Osteocyte (in vitro differentiated cells): ENCODE results near the gene BCR. TPM values are rescaled to one million over a fixed set of nuclear protein-coding genes. Genes with fewer than 3 reads are reported as not detected.

ENCODE experiments used
- DNase-seq: peaks from one replicate; pipeline ENCODE4 v3.0.0; 2021; ENCODE audit warnings: mixed read lengths; ENCODE audit not compliant: unreplicated experiment; ENCODE audit errors: extremely low spot score
- H3K27ac Mint-ChIP-seq: one replicate; pipeline ENCODE4 v1.8.0; 2021; ENCODE audit warnings: mild to moderate bottlenecking, mixed read lengths; ENCODE audit not compliant: unreplicated experiment
- H3K27me3 Mint-ChIP-seq: one replicate; pipeline ENCODE4 v1.8.0; 2021; ENCODE audit warnings: mixed read lengths; ENCODE audit not compliant: unreplicated experiment
- H3K36me3 Mint-ChIP-seq: one replicate; pipeline ENCODE4 v1.8.0; 2021; ENCODE audit warnings: mixed read lengths; ENCODE audit not compliant: unreplicated experiment
- H3K4me1 Mint-ChIP-seq: one replicate; pipeline ENCODE4 v1.8.0; 2021; ENCODE audit warnings: mixed read lengths; ENCODE audit not compliant: unreplicated experiment
- H3K4me3 Mint-ChIP-seq: one replicate; pipeline ENCODE4 v1.8.0; 2021; ENCODE audit warnings: mild to moderate bottlenecking, moderate library complexity, mixed read lengths; ENCODE audit not compliant: unreplicated experiment
- H3K9me3 Mint-ChIP-seq: one replicate; pipeline ENCODE4 v1.8.0; 2021; ENCODE audit warnings: mixed read lengths; ENCODE audit not compliant: unreplicated experiment
- CTCF ChIP-seq: fragments of 200-600 bp; sonication (generic); IDR thresholded peaks from 2 replicates; pipeline ENCODE4 v1.5.0; 2021; ENCODE audit warnings: antibody characterized with exemption, mild to moderate bottlenecking, moderate library complexity
- total RNA-seq: library from RNA; stranded (reverse); gene quantifications from 2 replicates; pipeline ENCODE4 v1.2.1, GENCODE V29; 2021

BCR gene
- total RNA-seq, 1 donor from 2014 or later, result 35.3 TPM

DNA sequence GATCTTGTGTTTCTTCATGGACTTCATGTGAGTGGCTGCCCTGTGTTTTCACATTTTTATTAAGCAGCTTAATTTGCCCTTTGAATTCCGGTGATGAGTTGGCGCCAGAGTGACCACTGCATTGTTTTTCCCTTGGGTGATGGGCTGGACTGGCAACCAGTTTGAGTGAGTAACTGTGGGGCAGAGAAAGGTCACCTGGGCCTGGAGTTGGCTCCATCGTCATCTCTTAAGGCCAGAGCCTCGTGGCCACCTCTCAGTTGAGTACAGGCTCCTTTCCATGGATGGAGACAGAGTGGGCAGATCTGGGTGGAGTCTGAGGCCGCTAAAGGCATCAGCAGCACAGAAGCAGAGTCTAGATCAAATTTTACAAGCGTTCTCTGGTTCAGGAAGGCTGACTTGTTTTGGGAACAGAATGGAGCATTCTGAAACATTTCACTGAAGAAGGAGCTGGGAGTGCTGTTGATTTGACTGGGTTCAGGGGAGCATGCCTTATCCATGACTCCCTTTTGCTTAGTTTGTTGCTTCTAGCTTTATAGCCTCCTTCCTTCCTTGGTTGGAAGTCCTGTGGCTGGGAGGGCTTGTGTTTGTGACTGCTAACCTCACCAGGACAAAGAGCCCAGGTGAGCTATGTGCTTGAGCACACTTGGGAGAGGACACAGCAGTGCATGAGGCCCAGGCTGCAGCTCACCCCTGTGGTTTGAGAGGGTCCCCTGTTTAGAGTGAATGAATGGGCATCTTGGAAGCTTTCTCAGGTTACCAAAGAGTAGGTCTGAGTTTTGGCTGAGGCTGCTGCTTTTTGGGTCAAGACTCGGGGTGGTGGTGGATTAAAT, 7.8 kb downstream of the BCR start:
- TF ChIP-seq CTCF, result no peak
- no peak overlapping the region for H3K4me3 Mint-ChIP-seq
- H3K4me1 Mint-ChIP-seq, result peaks cover 27% of the 10 kb centered on the region
- peaks cover 4% of the 10 kb centered on the region for H3K36me3 Mint-ChIP-seq
- H3K27ac Mint-ChIP-seq, result no peak overlapping the region
- no peak for DNase-seq
- H3K9me3 Mint-ChIP-seq, result no peaks in the 10 kb centered on the region
- H3K27me3 Mint-ChIP-seq, result no peaks in the 10 kb centered on the region

- TF ChIP-seq CTCF, result no peak
- Mint-ChIP-seq H3K36me3 (peaks cover 4% of the 10 kb centered on the region), H3K4me1 (peaks cover 19% of the 10 kb centered on the region), H3K9me3 (no peaks in the 10 kb centered on the region), H3K27ac (no peak overlapping the region), H3K4me3 (no peak overlapping the region), H3K27me3 (no peaks in the 10 kb centered on the region)
- DNase-seq, result no peak
These were observed 10.2 kb downstream of the BCR start for GRCh38 chr22:23190526-23190925.

GRCh38 chr22:23192133-23192532, 11.8 kb downstream of the BCR start:
- DNase-seq, result no peak
- peaks cover 17% of the 10 kb centered on the region for H3K4me1 Mint-ChIP-seq
- no peaks in the 10 kb centered on the region for H3K9me3 Mint-ChIP-seq
- H3K27ac Mint-ChIP-seq, result no peak overlapping the region
- H3K27me3 Mint-ChIP-seq, result no peaks in the 10 kb centered on the region
- no peak overlapping the region for H3K4me3 Mint-ChIP-seq
- no peaks in the 10 kb centered on the region for H3K36me3 Mint-ChIP-seq
- no peak for TF ChIP-seq CTCF

- Mint-ChIP-seq H3K9me3 (no peaks in the 10 kb centered on the region), H3K4me3 (no peak overlapping the region), H3K27ac (no peak overlapping the region), H3K27me3 (no peaks in the 10 kb centered on the region), H3K36me3 (no peaks in the 10 kb centered on the region), H3K4me1 (peaks cover 16% of the 10 kb centered on the region)
- no peak for TF ChIP-seq CTCF
- DNase-seq, result no peak
These were observed 12.2 kb downstream of the BCR start for GRCh38 chr22:23192558-23192957.

- no peak for DNase-seq
- Mint-ChIP-seq H3K27me3 (no peaks in the 10 kb centered on the region), H3K4me3 (no peak overlapping the region), H3K4me1 (peaks cover 10% of the 10 kb centered on the region), H3K9me3 (no peaks in the 10 kb centered on the region), H3K36me3 (no peaks in the 10 kb centered on the region), H3K27ac (no peak overlapping the region)
- no peak for TF ChIP-seq CTCF
These were observed 13.0 kb downstream of the BCR start for GRCh38 chr22:23193196-23193827.
